Ovary (tissue), 3 donors: Measurements from ENCODE around the gene FAM9A.
"Not testable (repeated sequence)": the region's sequence is repeated elsewhere in the genome, so short reads cannot be mapped to it uniquely, and the experiment has no call there.

Source experiments
- CTCF ChIP-seq, 3 donors: fragments of 450-650 bp in 2 of 3; fragments of 200-600 bp in 1 of 3; IDR thresholded peaks; one replicate each; pipeline versions ENCODE4 v1.5.1 to v1.8.0; 2016 to 2022; ENCODE audit warnings: antibody characterized with exemption in 3 of 3, mild to moderate bottlenecking in 1 of 3
- EP300 ChIP-seq: sonication (generic); formaldehyde crosslinking; IDR thresholded peaks from one replicate; pipeline ENCODE4 v1.6.1; 2017; ENCODE audit warnings: antibody characterized with exemption
- POLR2A ChIP-seq: fragments of 450-650 bp; IDR thresholded peaks from one replicate; pipeline ENCODE4 v1.6.1; 2017; ENCODE audit warnings: antibody characterized with exemption, mild to moderate bottlenecking, moderate library complexity
- donor health status: DM: no; HTN: no; CAD: no.

GRCh38 chrX:8757609-8758389 is 43.4 kb downstream of the FAM9A start:
- TF ChIP-seq CTCF (IDR thresholded peaks at IDR 0.05); EP300; POLR2A: not testable (repeated sequence)
